ENCODE data around the gene ZNF2.
A peak's percentile ranks its signal among the peaks of the same experiment; 100 is the strongest.

Gene ZNF2

DNA sequence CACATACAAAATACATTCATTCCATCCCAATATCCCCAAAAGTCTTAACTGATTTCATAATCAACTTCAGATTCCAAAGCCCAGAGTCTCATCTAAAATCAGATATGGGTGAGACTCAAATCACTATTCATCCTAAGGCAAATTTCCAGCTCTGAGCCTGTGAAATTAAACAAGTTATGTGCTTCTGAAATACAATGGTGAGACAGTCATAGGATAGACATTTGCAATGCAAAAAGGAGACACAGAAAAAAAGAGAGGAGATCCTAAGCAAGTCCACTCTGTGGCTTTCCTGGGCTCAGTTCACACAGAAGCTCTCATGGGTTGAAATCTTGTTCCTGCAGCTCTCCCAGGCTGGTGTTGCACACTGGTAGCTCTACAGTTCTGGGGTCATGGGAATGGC is 60.0 kb downstream of the ZNF2 start:
- H4K20me1 ChIP-seq (ENCODE audit: insufficient read depth, low read length): no peaks in the 10 kb centered on the region
- ATAC-seq (ENCODE audit: insufficient read depth, low read depth) (no peak), DNase-seq (no peak)
- H3K27me3 ChIP-seq (ENCODE audit: insufficient read depth, low read length, poor library complexity): no peaks in the 10 kb centered on the region
- H3K4me2 ChIP-seq (ENCODE audit: insufficient read depth, low read length): no peak overlapping the region
- H3K9me3 ChIP-seq (ENCODE audit: insufficient read depth, low read length, severe bottlenecking): peaks cover 11% of the 10 kb centered on the region
- no peak overlapping the region for H2AFZ ChIP-seq (ENCODE audit: low read depth, low read length)
- TF ChIP-seq, protein P1, sequence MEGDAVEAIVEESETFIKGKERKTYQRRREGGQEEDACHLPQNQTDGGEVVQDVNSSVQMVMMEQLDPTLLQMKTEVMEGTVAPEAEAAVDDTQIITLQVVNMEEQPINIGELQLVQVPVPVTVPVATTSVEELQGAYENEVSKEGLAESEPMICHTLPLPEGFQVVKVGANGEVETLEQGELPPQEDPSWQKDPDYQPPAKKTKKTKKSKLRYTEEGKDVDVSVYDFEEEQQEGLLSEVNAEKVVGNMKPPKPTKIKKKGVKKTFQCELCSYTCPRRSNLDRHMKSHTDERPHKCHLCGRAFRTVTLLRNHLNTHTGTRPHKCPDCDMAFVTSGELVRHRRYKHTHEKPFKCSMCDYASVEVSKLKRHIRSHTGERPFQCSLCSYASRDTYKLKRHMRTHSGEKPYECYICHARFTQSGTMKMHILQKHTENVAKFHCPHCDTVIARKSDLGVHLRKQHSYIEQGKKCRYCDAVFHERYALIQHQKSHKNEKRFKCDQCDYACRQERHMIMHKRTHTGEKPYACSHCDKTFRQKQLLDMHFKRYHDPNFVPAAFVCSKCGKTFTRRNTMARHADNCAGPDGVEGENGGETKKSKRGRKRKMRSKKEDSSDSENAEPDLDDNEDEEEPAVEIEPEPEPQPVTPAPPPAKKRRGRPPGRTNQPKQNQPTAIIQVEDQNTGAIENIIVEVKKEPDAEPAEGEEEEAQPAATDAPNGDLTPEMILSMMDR (IDR thresholded peaks at IDR 0.05; ENCODE audit: borderline replicate concordance, extremely low read depth, low read length, poor library complexity, severe bottlenecking): no peak
- no peak for TF ChIP-seq EZH2 (IDR thresholded peaks at IDR 0.05; ENCODE audit: borderline replicate concordance, low read depth, low read length, severe bottlenecking)
- H3K4me3 ChIP-seq (ENCODE audit: low read depth in 1 of 2, low read length in 2 of 2): no peak overlapping the region
- H3K9ac ChIP-seq (ENCODE audit: low read depth, low read length): no peak overlapping the region
- H3K79me2 ChIP-seq (ENCODE audit: insufficient read depth, low read length): no peaks in the 10 kb centered on the region
- H3K36me3 ChIP-seq (ENCODE audit: insufficient read depth, low read length): no peaks in the 10 kb centered on the region; the same call in 1 of the 2 replicates
- H3K27ac ChIP-seq (ENCODE audit: low read length): no peak overlapping the region
- H3K4me1 ChIP-seq (ENCODE audit: insufficient read depth, low read length): no peaks in the 10 kb centered on the region

DNA sequence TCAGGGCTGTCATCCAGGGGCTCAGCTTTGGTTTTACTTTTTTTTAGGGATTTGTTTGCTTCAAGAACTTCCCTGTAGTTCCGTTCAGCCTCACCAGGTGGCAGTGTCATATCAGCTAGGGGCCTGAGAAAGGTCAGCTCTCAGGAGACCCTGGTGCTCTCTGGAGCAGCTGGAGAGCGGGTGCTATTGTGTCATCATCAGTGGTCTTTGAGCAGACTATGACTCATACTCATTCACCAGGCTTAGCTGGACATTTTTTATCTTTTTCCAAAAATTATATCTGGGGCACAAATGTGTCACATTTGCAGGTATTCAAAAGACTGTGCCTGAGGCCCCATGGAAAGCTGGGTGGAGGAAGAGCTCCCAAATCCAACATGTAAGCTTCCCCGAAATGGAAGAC is 66.1 kb downstream of the ZNF2 start:
- H3K79me2 ChIP-seq (ENCODE audit: insufficient read depth, low read length): no peaks in the 10 kb centered on the region
- H3K4me2 ChIP-seq (ENCODE audit: insufficient read depth, low read length): no peak overlapping the region
- peak; percentile 70 for DNase-seq
- H3K36me3 ChIP-seq (ENCODE audit: insufficient read depth, low read length): no peaks in the 10 kb centered on the region
- no peak overlapping the region for H2AFZ ChIP-seq (ENCODE audit: low read depth, low read length)
- H3K4me1 ChIP-seq (ENCODE audit: insufficient read depth, low read length): no peaks in the 10 kb centered on the region
- no peaks in the 10 kb centered on the region for H3K27me3 ChIP-seq (ENCODE audit: insufficient read depth, low read length, poor library complexity)
- no peak overlapping the region for H3K4me3 ChIP-seq (ENCODE audit: low read depth in 1 of 2, low read length in 2 of 2)
- peak; percentile 81 for ATAC-seq (ENCODE audit: insufficient read depth, low read depth)
- no peaks in the 10 kb centered on the region for H4K20me1 ChIP-seq (ENCODE audit: insufficient read depth, low read length)
- H3K27ac ChIP-seq (ENCODE audit: low read length): no peak overlapping the region
- no peak overlapping the region for H3K9ac ChIP-seq (ENCODE audit: low read depth, low read length)
- no peaks in the 10 kb centered on the region for H3K9me3 ChIP-seq (ENCODE audit: insufficient read depth, low read length, severe bottlenecking)
- no peak for TF ChIP-seq EZH2 (IDR thresholded peaks at IDR 0.05; ENCODE audit: borderline replicate concordance, low read depth, low read length, severe bottlenecking)
- TF ChIP-seq, protein P1 (IDR thresholded peaks at IDR 0.05; ENCODE audit: borderline replicate concordance, extremely low read depth, low read length, poor library complexity, severe bottlenecking): peak; percentile 86

DNA sequence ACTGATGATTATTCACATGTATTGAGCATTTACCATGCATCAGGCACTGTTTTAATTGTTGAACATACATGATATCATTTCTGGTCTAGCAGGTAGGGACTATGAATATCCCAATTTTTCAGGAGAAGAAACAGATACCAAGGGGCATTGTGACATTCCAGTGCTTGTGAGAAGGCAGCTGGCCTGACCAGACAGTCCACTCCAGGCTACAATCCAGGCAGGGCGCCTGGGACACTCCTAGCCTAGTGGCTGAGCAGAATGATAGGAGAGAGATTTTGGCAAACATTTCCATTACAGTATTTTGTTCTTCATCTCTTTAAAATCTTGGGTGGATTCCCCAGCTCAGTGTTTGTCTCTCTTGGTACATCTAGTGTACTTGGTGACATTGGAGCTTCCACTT is 66.6 kb downstream of the ZNF2 start:
- H3K9me3 ChIP-seq (ENCODE audit: insufficient read depth, low read length, severe bottlenecking): no peaks in the 10 kb centered on the region
- H4K20me1 ChIP-seq (ENCODE audit: insufficient read depth, low read length): no peaks in the 10 kb centered on the region
- no peak for DNase-seq
- H3K27ac ChIP-seq (ENCODE audit: low read length): no peak overlapping the region
- H3K36me3 ChIP-seq (ENCODE audit: insufficient read depth, low read length): no peaks in the 10 kb centered on the region
- H3K27me3 ChIP-seq (ENCODE audit: insufficient read depth, low read length, poor library complexity): no peaks in the 10 kb centered on the region
- H3K9ac ChIP-seq (ENCODE audit: low read depth, low read length): no peak overlapping the region
- no peak for ATAC-seq (ENCODE audit: insufficient read depth, low read depth)
- no peaks in the 10 kb centered on the region for H3K4me1 ChIP-seq (ENCODE audit: insufficient read depth, low read length)
- no peaks in the 10 kb centered on the region for H3K79me2 ChIP-seq (ENCODE audit: insufficient read depth, low read length)
- no peak overlapping the region for H3K4me3 ChIP-seq (ENCODE audit: low read depth in 1 of 2, low read length in 2 of 2)
- no peak overlapping the region for H3K4me2 ChIP-seq (ENCODE audit: insufficient read depth, low read length)
- no peak overlapping the region for H2AFZ ChIP-seq (ENCODE audit: low read depth, low read length)
- TF ChIP-seq, protein P1 (IDR thresholded peaks at IDR 0.05; ENCODE audit: borderline replicate concordance, extremely low read depth, low read length, poor library complexity, severe bottlenecking): no peak
- TF ChIP-seq EZH2 (IDR thresholded peaks at IDR 0.05; ENCODE audit: borderline replicate concordance, low read depth, low read length, severe bottlenecking): no peak
